Activated CD8-positive, alpha-beta memory T cell treated with anti-CD3 and anti-CD28 coated beads, Interleukin-2, amount 50 U/mL, for 1 hour (primary cell): ENCODE measurements around the gene BEST1.

ENCODE experiments used
- DNase-seq: peaks from one replicate; pipeline ENCODE4 v3.0.0-alpha.2; 2020; ENCODE audit errors: extremely low read depth

BEST1 gene

GRCh38 chr11:61916737-61917333, 33.3 kb upstream of the BEST1 start:
- no peak for DNase-seq

GRCh38 chr11:61917334-61918109, 32.6 kb upstream of the BEST1 start, which contains the start of gene RAB3IL1:
RAB3IL1 (minus strand) TSS chr11:61917566; CDS start chr11:61917367, 199 bp downstream.
- DNase-seq, result no peak

- DNase-seq, result no peak
Measured at GRCh38 chr11:61918251-61918937, 31.8 kb upstream of the BEST1 start.

DNA sequence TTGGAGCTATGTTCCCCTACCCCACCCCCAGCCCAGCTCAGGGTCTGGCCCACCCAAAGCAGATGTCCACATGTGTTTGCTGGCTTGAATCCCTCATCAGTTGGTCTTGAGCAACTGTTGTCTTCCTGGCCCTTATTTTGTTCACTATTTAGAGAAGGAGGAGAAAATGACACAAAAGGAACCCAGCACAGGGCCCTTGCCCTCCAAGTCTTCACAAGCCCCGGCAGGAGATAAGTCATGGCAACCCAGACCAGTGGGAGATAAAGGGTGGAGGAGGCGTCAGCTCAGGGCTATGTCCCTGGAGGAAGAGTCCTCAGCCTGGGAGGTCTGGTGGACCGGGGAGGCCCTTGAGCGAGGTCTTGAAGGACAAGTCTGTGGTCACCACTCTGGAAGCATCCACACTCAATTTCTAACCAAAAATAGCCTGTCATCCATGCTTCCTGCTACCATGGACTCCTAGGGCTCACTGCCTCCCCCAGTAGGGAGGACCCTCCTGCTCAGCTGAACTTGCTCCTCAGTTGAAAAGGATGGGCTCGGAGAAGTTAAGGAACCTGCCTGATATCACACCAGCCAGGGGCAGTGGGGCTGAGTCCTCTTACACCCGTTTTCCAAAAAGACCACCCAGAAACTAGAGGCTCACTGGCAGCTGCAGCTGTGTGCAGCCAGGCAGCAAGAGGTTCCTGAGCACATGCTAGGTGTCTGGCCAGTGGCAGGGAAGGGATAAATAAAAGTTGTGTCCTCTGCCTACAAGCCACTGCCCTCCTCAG, 31.0 kb upstream of the BEST1 start:
- no peak for DNase-seq

DNA sequence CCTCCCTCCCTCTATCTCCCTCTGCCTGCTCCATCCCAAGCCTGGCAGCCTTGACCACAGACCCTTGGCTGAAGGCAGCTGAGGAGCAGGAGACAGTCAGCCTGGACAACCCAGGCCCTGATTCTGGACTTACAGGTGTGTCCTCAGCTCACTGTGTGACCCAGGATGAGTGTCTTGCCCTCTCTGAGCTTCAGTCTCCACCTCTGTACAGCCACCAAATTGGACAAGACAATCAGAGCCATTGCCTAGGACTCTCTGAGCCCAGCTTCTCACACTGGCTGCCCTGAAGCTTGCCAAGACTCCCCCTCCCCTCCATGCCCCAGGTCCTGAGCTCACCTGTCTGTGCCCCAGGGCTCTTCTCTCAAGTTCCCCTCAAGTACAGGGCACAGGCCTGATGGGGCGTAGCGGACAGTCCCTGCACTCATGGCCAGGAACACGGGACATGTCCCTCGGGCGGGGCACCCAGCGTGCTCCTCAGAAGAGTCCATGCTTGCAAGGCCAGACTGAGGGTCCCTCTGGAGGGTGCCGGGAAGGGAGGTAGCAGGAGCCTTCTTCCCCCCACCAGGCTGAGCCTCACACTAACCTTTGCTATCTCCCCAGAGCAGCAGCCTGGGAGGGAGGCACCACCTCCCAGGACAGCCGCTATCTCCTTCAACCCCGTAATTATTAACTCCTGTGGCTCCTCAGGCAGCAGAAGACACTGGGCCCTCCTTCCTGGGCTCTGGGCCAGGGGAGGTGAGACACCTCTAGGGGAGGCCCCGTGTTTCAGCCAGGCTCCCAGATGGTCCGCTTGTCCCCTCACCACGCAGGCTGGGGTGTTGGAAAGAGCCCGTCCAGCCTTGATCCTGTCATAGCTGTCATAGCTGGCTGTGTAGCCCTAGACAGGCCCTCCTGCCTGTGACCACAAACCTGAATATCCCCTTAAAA, 30.2 kb upstream of the BEST1 start:
- DNase-seq, result no peak

GRCh38 chr11:61921446-61921845, 28.7 kb upstream of the BEST1 start:
- no peak for DNase-seq

DNA sequence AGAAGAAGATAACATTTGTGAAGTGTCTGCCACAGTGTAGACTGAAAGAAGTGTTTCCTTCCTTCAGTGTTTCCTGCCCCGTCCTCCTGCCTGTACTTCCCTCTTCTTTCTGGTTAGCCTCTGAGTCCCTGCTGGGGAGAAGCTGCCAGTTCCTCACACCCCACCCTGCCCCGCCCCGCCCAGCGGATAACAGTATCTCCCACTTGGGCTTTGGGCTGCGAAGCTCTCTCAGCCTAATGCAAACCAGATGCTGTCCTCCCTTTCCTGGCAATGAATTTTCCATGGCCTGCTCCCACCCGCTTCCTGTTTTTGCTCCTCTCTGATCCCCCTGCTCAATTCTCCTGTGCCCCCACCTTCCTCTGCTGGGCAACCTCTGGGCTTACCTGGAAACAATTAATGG, 27.6 kb upstream of the BEST1 start:
- DNase-seq, result no peak

- no peak for DNase-seq
Measured at GRCh38 chr11:61923166-61924063, 26.7 kb upstream of the BEST1 start.

GRCh38 chr11:61924064-61924455, 26.1 kb upstream of the BEST1 start:
- DNase-seq, result no peak

- DNase-seq, result no peak
Measured at GRCh38 chr11:61925736-61926135, 24.4 kb upstream of the BEST1 start.

DNA sequence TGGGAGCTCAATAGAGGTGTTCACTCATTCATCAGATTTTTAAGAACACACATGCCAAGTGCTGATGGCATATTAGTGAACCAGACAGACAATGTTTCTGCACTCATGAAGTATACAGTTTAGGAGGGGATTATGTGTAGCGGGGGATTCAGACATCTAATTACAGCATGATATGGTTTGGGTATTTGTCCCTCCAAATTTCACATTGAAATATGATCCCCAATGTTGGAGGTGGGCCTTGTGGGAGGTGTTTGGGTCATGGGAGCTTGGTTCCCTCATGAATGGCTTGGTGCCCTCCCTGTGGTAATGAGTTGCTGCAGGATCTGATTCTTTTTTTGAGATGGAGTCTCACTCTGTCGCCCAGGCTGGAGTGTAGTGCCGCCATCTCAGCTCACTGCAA, 23.9 kb upstream of the BEST1 start:
- no peak for DNase-seq

- DNase-seq, result no peak
Measured at GRCh38 chr11:61927501-61927900, 22.6 kb upstream of the BEST1 start.

DNA sequence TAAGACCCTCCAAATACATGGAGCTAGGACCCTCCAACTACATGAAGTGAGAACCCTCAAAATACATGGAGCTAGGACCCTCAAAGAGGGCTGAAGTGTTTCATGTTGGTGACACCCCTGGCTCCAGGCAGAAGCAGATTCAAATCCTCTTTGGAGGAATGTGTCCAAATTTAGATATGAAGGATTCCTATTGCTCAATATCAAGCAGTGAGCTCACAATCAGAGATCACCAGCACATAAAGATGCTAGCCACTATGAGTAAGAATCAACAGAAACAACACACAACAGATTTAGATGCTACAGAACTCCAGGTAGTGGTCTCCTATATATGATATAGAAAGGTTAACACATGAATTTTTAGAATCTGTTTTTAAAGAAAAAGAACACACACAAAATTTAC, 21.5 kb upstream of the BEST1 start:
- no peak for DNase-seq

DNA sequence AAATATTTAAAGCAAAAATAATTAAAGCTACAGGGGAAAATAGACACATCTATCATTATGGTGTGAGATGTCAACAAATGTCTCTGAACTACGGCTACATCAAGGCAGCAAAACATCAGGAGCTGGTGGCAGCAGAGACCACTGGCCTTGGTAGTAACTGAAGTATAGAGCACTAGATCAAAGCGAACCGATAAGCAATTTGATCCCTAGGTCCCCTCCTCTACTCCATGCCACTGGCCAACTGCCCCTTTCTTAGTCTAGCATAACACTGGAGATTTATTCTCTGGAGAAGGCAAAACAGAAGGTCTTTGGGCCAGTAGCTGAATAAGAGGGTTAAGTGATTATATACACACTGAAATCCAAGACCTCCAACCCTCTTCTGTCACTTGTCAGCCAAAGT, 19.2 kb upstream of the BEST1 start:
- DNase-seq, result no peak

DNA sequence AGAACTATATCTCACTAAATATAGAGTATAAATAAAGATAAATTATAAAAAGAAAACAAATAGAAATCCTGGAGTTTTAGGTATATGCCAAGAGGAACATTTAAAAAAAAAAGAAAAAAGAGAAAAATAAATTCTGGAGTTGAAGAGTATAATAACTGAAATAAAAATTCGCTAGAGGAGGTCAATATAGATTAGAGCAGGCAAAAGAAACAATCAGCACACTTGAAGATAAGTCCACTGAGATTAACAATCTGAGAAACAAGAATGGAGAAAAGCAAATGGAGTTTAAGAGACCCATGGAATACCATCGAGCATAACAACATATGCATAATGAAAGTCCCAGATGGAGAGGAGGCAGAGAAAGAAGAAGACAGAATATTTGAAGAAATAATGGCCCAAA, 14.3 kb upstream of the BEST1 start:
- no peak for DNase-seq

DNA sequence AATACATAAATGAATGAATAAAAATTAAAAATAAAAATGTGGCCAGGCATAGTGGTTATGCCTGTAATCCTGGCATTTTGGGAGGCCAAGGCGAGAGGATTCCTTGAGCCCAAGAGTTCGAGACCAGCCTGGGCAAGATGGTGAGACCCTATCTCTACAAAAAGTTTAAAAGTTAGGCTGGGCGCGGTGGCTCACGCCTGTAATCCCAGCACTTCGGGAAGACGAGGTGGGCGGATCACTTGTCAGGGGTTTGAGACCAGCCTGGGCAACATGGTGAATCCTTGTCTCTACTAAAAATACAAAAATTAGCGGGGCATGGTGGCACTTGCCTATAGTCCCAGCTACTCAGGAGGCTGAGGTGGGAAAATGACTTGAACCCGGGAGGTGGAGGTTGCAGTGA, 9.7 kb upstream of the BEST1 start:
- no peak for DNase-seq

DNA sequence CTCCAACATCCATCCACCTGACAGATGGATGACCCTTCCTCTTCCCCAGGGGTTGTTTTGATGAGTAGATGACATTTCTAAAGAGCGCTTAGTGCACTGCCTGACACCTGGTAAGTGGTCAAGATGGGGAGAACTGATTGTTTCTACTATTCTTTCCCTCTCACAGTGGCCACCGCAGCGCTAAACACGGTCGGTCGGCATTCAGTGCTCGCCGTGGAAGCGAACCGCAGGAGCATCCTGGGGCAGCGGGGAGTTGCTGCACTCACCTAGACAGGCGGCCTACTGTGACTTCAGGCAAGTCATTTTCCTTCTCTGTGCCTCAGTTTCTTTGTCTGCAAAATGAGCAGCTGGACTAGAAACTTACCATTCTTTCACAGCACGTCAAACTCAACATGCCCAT, 5.0 kb upstream of the BEST1 start:
- no peak for DNase-seq

DNA sequence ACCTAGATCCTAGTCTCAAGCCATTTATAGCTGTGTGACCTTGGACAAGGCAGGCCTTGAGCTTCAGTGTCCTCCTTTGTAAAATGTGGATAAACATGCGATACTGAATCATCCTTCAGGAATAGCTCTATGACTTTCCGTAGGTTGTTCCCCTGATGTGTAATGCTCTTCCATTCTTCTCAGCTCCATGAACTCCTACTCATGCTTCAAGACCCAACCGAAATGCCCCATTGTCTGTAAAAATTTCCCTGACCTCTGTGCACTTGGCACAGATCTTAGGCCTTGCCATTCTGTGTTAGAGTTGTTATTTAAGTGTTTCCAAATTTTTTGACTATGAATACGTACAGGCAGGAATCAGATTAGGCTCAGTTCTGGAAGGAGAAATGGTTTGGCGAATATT, 3.3 kb upstream of the BEST1 start:
- DNase-seq, result no peak

DNA sequence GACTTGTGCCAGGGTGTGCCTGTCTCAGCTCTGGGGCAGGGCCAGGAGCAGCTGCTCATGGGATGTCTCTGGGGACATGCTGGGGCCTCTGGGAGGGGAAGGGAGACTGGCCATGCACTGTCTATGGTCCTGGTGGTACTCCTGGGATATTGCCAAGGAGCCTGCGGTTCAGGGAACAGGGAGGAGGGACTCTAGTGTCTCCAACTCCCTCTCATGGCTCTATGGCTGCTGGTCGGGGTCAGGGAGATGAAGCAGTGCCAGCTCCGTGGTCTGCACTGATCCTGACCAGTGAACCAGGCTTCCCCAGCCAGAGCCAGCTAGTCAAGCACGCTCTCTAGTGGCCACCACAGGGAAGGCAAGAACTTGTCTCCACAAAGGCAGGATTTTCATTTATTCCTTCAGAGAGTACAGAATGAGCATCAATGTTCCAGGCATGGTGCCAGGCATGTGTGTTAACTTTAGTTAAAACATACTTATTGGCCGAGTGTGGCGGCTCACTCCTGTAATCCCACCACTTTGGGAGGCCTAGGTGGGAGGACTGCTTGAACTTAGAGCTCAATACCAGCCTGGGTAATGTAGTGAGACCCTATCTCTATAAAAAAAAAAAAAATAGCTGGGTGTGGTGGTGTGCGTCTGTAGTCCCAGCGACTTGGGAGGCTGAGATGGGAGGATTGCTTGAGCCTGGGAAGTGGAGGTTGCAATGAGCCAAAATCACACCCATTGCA, 2.5 kb upstream of the BEST1 start:
- DNase-seq, result no peak
